Measurements from ENCODE around the gene TBC1D21.

DNA sequence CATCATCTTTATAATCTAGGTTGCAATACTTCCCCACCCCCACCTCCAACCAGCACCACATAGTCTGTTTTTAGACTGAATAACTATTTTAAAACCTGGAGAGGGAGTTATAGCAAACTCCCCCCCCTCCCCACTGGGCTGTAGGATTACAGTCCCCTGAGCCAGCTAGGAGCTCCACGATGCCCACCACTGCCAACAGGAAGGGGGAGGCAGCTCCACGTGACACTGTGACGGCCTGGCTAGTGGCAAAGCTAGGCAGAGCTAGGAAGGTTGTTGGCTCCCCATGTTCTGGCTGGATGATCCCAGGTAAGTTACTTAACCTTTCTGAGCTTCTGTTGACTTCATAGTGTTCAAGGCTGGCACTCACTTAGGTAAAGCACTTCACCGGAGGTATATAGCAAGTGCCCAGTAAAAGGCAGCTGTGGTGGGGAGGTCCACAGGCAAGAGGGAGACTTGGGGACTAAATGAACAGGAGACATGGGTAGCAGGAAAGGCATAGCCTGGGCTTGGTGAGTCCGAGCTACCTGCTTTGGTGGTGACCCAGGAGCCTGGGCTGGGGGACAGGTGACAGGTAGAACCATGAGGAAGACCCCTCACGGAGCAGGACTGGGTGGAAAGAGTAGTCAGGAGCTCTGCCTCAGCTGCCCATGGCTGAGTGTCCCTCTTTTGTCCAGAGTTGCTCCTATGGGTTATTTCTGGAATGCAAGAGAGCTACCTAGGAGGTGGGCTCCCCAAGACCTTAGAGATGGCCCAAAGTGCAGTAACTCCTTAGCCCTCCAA, 4.0 kb upstream of the TBC1D21 start:
- no peak for TF ChIP-seq POLR2A (IDR thresholded peaks at IDR 0.05)
- TF ChIP-seq, protein P1, sequence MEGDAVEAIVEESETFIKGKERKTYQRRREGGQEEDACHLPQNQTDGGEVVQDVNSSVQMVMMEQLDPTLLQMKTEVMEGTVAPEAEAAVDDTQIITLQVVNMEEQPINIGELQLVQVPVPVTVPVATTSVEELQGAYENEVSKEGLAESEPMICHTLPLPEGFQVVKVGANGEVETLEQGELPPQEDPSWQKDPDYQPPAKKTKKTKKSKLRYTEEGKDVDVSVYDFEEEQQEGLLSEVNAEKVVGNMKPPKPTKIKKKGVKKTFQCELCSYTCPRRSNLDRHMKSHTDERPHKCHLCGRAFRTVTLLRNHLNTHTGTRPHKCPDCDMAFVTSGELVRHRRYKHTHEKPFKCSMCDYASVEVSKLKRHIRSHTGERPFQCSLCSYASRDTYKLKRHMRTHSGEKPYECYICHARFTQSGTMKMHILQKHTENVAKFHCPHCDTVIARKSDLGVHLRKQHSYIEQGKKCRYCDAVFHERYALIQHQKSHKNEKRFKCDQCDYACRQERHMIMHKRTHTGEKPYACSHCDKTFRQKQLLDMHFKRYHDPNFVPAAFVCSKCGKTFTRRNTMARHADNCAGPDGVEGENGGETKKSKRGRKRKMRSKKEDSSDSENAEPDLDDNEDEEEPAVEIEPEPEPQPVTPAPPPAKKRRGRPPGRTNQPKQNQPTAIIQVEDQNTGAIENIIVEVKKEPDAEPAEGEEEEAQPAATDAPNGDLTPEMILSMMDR (IDR thresholded peaks at IDR 0.05), result no peak
